Activated naive CD4-positive, alpha-beta T cell treated with anti-CD3 and anti-CD28 coated beads, Interleukin-2, amount 50 U/mL, for 72 hours (primary cell): Measurements from ENCODE around the gene DUOX2. TPM values are rescaled to one million over a fixed set of nuclear protein-coding genes. Genes with fewer than 3 reads are reported as not detected.
"Not testable (repeated sequence)": the region's sequence is repeated elsewhere in the genome, so short reads cannot be mapped to it uniquely, and the experiment has no call there.

ENCODE experiments used
- ATAC-seq, 2 donors: fragments of 150-1000 bp; cut with Tn5 transposase; 2 replicates each; pipeline ENCODE4 v1.10.0; 2021; ENCODE audit warnings: mild to moderate bottlenecking in 2 of 2, moderate library complexity in 2 of 2
- DNase-seq, 2 donors: peaks; one replicate each; pipeline ENCODE4 v3.0.0; 2021 to 2022; ENCODE audit warnings: low spot score in 2 of 2
- H3K27ac Mint-ChIP-seq, 2 donors: one replicate each; pipeline ENCODE4 v1.8.0; 2022; ENCODE audit warnings: mild to moderate bottlenecking in 2 of 2, mixed read lengths in 2 of 2
- H3K36me3 Mint-ChIP-seq, 2 donors: one replicate each; pipeline ENCODE4 v1.8.0; 2022; ENCODE audit warnings: mixed read lengths in 2 of 2
- H3K9me3 Mint-ChIP-seq, 2 donors: one replicate each; pipeline ENCODE4 v1.8.0; 2022; ENCODE audit warnings: mixed read lengths in 2 of 2
- total RNA-seq, 2 donors: library from RNA; stranded (reverse); gene quantifications; one replicate each; pipeline ENCODE4 v1.2.3, GENCODE V29; 2022

The DUOX2 gene
- total RNA-seq, 2 donors from 2014 or later = 0.16 to 0.36 TPM

- no peaks in the 10 kb centered on the region for H3K9me3 Mint-ChIP-seq
- no peak overlapping the region for H3K27ac Mint-ChIP-seq
- ATAC-seq (peak in 1 of 2 donors; percentile 51), DNase-seq (peak in 1 of 2 donors; percentile 27)
- H3K36me3 Mint-ChIP-seq = peaks cover 0 to 5% of the 10 kb centered on the region in 2 donors
Measured at GRCh38 chr15:45112591-45113379, 1.2 kb downstream of the DUOX2 start.

- no peaks in the 10 kb centered on the region for H3K9me3 Mint-ChIP-seq
- no peak overlapping the region for H3K27ac Mint-ChIP-seq
- H3K36me3 Mint-ChIP-seq = peaks cover 0 to 5% of the 10 kb centered on the region in 2 donors
- DNase-seq (no peak), ATAC-seq (no peak)
Measured at GRCh38 chr15:45112143-45112590, 1.8 kb downstream of the DUOX2 start.

GRCh38 chr15:45111390-45112142, 2.4 kb downstream of the DUOX2 start:
- Mint-ChIP-seq H3K9me3 (no peaks in the 10 kb centered on the region), H3K27ac (no peak overlapping the region), H3K36me3 (peaks cover 0 to 5% of the 10 kb centered on the region in 2 donors)
- DNase-seq = no peak
- ATAC-seq = no peak

GRCh38 chr15:45110256-45110820, 3.6 kb downstream of the DUOX2 start:
- Mint-ChIP-seq H3K36me3 (peaks cover 0 to 5% of the 10 kb centered on the region in 2 donors), H3K27ac (no peak overlapping the region), H3K9me3 (no peaks in the 10 kb centered on the region)
- ATAC-seq (no peak), DNase-seq (no peak)

GRCh38 chr15:45107941-45108630, 5.9 kb downstream of the DUOX2 start:
- DNase-seq (no peak), ATAC-seq (no peak)
- H3K36me3 Mint-ChIP-seq = no peaks in the 10 kb centered on the region
- no peak overlapping the region for H3K27ac Mint-ChIP-seq
- H3K9me3 Mint-ChIP-seq = no peaks in the 10 kb centered on the region

GRCh38 chr15:45106002-45106790, 7.8 kb downstream of the DUOX2 start:
- no peak for ATAC-seq
- H3K9me3 Mint-ChIP-seq = no peaks in the 10 kb centered on the region
- DNase-seq = no peak
- no peaks in the 10 kb centered on the region for H3K36me3 Mint-ChIP-seq
- H3K27ac Mint-ChIP-seq = no peak overlapping the region

- Mint-ChIP-seq H3K27ac (no peak overlapping the region), H3K9me3 (no peaks in the 10 kb centered on the region), H3K36me3 (no peaks in the 10 kb centered on the region)
- ATAC-seq (no peak), DNase-seq (no peak)
Measured at GRCh38 chr15:45105586-45105985, 8.4 kb downstream of the DUOX2 start.

GRCh38 chr15:45104170-45104569, 9.8 kb downstream of the DUOX2 start:
- DNase-seq, H3K9me3 Mint-ChIP-seq, H3K36me3 Mint-ChIP-seq, H3K27ac Mint-ChIP-seq, ATAC-seq: not testable (repeated sequence)

- Mint-ChIP-seq H3K27ac (no peak overlapping the region), H3K36me3 (no peaks in the 10 kb centered on the region), H3K9me3 (no peaks in the 10 kb centered on the region)
- no peak for DNase-seq
- no peak for ATAC-seq
Measured at GRCh38 chr15:45102226-45102625, 11.7 kb downstream of the DUOX2 start.

- no peaks in the 10 kb centered on the region for H3K9me3 Mint-ChIP-seq
- no peak for DNase-seq
- no peaks in the 10 kb centered on the region for H3K36me3 Mint-ChIP-seq
- no peak overlapping the region for H3K27ac Mint-ChIP-seq
- no peak for ATAC-seq
Measured at GRCh38 chr15:45101749-45102148, 12.2 kb downstream of the DUOX2 start.

GRCh38 chr15:45100884-45101625, 12.9 kb downstream of the DUOX2 start:
- Mint-ChIP-seq H3K36me3 (no peaks in the 10 kb centered on the region), H3K9me3 (no peaks in the 10 kb centered on the region), H3K27ac (peak overlapping the region in 1 of 2 donors; percentile 2)
- ATAC-seq (no peak), DNase-seq (no peak)

- Mint-ChIP-seq H3K9me3 (no peaks in the 10 kb centered on the region), H3K36me3 (no peaks in the 10 kb centered on the region), H3K27ac (no peak overlapping the region)
- DNase-seq (no peak), ATAC-seq (no peak)
Measured at GRCh38 chr15:45099549-45100165, 14.3 kb downstream of the DUOX2 start.

- H3K36me3 Mint-ChIP-seq = no peaks in the 10 kb centered on the region
- H3K27ac Mint-ChIP-seq = peak overlapping the region in 1 of 2 donors; percentile 39
- ATAC-seq = no peak
Measured at GRCh38 chr15:45097466-45097865, 16.5 kb downstream of the DUOX2 start.

GRCh38 chr15:45095661-45096060, 18.3 kb downstream of the DUOX2 start:
- ATAC-seq = no peak
- no peaks in the 10 kb centered on the region for H3K36me3 Mint-ChIP-seq

More at GRCh38 chr15:45097466-45097865, 16.5 kb downstream of the DUOX2 start:
- DNase-seq = no peak
- H3K9me3 Mint-ChIP-seq = no peaks in the 10 kb centered on the region

GRCh38 chr15:45094358-45094730, 19.6 kb downstream of the DUOX2 start:
- H3K9me3 Mint-ChIP-seq = no peaks in the 10 kb centered on the region
- ATAC-seq = no peak
- DNase-seq = no peak
- no peaks in the 10 kb centered on the region for H3K36me3 Mint-ChIP-seq
- no peak overlapping the region for H3K27ac Mint-ChIP-seq

More at GRCh38 chr15:45095661-45096060, 18.3 kb downstream of the DUOX2 start:
- DNase-seq = no peak
- no peak overlapping the region for H3K27ac Mint-ChIP-seq
- no peaks in the 10 kb centered on the region for H3K9me3 Mint-ChIP-seq
